GM10847 (cell line): Measurements from ENCODE around the gene SLC36A2.

ENCODE experiments used
- POLR2A ChIP-seq: IDR thresholded peaks from 2 replicates; pipeline ENCODE4 v1.6.1; 2011; ENCODE audit not compliant: insufficient read length; ENCODE audit errors: extremely low read depth

The SLC36A2 gene

DNA sequence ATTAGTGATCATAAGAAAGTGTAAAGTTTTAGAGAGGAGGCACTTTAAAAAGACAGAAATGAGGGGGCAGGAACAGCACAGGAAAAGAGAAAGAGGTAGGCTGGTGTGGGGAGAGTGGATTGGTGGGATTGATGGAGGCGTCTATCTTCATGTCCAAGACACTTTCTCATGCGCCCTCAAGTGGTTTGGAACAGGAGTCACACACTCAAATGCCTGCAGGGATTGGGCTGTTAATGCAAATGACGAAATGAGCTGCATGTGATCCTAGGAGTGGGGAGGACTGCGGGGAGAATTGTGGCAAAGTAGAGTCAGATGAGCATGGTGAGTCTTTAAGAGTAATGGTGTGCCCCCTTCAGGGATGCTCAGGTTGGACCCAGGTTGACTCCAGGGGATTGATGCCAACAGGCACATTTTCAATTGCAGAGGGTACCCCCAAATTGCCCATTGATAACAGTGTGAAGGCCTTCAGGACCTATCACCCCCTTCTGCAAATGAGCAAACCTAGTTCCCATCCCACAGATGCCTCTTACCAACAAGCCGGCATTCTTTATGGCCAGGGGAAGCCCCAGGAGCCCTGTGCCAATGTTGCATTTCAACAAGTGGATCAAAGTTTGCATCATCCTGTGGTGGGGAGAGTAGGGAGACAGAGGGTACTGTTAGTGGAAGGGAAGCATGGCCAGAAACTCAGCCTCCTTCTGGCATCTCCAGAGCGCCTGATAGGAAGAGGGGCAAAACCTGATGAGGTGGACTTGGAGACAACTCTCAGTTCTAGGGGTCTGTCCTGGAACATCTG is 49.1 kb downstream of the SLC36A2 start:
- TF ChIP-seq POLR2A, result no peak

DNA sequence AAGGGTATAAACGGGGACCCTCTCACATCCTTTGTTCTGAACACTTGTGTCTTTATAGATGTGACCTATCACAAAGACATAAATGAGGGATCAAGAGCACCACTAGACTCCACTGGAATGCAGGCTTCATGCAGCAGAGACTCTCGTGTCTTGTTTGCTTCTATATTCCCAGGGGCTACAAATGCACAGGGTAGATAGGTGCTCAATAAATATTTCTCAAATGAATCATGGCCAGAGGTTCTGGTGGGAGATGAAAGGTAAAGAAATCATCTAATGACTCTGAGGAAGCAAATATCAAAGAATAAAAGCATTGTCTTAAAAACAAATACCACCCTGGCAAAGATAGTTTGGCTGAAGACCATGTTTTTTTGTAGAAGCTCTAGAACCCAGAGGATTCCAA is 50.4 kb downstream of the SLC36A2 start:
- TF ChIP-seq POLR2A, result no peak

DNA sequence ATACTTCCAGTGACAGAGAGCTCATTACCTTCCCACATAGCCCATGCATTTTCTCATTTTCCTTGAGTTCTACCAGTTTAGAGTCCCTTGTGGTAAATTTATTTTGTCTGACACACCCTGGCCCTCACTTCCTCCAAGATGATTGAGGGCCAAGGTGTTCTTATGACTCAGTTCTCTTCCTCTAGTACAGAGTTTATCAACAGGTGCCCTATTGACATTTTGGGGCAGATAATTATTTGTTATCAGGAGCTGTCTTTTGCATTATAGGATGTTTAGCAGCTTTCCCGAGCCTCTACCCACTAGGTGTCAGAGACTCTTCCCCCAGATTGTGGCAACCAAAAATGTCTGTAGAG is 50.9 kb downstream of the SLC36A2 start:
- TF ChIP-seq POLR2A, result no peak

DNA sequence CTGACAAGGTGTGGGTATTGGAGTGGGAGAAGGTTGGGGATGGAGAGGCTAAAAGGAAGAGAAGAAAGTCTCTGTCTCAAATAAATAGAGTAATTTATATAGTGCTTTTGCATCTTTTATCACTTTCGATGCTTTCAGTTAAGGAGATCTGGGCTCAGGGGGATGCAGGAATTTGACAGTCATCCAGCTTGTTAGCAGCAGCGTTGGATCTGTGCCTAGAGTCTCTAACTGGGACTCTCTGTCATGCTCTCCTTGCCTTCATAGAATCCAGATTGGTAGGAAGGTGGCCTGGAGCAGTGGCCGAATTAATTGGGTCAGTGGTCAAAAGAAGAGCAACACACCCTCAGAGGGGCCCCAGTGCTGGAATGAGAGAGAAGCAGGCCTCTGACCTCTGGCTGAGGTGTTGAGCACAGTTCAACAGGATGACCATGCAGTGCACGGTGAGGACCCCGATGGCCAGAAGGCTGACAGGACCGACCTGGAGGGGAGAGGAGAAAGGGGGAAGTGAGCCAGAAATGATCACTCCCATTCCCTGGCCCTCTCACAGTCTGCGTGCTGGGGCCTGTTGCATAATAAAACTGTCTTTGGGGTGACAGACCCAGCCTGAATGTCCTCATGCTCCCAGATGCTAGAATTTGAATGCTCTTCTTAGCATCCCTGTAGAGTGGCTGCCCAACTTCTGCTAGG is 51.4 kb downstream of the SLC36A2 start:
- no peak for TF ChIP-seq POLR2A

DNA sequence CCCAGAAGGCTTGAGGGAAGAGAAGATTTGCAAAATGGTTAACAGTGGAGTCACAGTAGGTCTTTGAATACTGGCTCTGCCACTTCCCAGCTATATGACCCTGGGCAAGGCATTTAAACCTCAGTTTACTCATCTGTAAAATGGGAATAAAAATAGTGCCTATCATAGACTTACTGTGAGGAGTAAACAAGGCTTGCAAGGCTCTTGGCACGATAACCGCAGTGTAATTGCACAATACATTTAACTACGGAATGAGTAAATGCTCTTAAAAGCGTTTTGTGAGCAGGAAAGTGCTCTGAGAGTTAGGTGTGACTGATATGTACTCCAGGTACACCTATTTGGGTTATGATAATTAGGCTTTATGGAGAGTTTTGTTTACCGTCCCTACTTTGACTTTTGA is 52.2 kb downstream of the SLC36A2 start:
- TF ChIP-seq POLR2A, result no peak

DNA sequence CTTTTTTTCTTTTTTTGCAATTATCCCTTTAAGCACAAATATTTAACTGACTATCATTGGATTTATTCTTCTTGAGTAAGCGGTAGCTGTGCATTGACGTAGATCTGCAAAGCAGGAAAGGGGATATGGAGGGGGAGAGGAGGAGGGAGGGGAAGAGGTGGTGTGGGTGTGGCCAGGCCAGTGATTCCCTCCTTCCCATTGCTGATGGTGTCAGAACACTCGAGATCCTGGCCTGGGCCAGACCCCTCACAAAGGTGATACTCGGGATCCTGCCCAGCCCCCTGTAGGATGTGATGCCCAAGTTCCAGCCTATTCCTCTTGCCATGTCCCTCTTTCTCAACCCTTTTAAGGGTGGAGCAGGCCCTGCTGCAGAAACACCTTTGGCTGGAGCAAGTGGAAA is 53.7 kb downstream of the SLC36A2 start:
- no peak for TF ChIP-seq POLR2A

DNA sequence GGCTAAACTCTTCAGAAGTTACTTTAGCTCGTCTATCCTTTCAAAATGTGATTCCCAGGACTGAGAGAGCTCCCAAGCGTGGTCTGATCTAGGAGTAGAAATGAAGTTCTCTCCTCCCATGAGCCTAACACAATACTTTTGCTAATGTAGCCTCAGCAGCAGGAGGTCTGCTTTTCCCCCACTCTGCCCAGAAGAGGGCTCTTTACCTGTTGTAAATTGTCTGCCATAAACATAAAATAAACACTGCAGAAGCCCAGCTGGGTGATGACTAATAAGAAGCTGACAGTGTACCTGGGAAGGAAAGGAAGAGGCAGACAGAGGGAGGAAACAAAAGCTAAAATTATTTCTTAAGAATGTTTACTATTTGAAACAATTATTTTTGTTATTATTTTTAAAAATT is 59.2 kb downstream of the SLC36A2 start:
- TF ChIP-seq POLR2A, result no peak

DNA sequence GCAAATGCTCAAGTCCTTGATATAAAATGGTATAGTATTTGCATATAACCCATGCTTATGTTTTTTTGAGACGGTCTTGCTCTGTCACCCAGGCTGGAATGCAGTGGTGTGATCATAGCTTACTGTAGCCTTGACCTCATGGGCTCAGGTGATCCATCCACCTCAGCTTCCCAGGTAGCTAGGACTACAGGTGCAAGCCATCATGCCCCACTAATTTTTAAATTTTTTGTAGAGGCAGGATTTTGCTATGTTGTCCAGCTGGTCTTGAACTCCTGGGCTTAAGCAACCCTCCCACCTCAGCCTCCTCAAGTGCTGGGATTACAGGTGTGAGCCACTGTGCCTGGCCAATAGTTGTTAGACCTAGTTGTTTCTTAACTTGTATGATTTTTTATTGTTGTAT is 61.1 kb downstream of the SLC36A2 start:
- no peak for TF ChIP-seq POLR2A

DNA sequence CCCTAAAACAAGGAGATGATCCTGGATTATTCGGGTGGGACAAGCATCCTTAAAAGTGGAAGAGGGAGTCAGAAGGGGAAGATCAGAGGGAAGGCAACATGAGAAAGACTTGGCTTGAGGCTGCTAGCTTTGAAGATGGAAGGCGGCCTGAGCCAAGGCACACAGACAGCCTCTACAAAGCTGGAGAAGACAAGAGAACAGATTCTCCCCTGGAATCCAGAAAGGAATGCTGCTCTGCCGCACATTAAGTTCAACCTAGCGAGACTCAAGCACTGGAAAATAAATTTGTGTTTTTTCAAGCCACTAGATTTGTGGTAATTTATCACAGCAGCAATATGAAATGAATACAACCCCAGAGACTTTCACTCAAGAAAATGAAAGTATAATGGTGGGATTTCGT is 61.7 kb downstream of the SLC36A2 start:
- TF ChIP-seq POLR2A, result no peak

DNA sequence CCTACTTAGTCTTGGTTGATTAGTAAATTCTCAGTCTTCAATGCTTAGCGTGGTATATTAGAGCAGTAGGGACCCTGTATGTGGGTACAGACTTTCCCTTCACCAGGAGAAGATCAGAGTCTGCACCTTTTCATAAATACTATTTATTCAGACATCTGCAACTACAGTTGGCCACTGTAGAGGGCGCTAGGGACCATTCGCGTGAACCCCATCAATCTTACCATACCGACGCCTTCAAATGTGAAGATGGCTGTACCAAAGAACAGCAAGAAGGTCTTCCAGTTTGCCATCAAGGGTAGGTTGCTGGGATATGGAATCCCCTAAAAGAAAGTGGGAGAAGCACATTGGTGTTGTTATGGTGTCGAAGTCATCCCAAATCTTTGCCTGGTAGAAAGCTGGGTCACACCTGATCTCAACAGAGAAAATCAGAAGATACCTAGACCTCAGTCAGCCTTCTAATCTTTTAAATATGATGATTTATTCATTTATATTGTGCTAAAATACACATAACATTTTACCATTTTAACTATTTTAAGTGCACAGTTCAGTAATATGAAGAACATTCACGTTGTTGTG is 62.9 kb downstream of the SLC36A2 start:
- no peak for TF ChIP-seq POLR2A

DNA sequence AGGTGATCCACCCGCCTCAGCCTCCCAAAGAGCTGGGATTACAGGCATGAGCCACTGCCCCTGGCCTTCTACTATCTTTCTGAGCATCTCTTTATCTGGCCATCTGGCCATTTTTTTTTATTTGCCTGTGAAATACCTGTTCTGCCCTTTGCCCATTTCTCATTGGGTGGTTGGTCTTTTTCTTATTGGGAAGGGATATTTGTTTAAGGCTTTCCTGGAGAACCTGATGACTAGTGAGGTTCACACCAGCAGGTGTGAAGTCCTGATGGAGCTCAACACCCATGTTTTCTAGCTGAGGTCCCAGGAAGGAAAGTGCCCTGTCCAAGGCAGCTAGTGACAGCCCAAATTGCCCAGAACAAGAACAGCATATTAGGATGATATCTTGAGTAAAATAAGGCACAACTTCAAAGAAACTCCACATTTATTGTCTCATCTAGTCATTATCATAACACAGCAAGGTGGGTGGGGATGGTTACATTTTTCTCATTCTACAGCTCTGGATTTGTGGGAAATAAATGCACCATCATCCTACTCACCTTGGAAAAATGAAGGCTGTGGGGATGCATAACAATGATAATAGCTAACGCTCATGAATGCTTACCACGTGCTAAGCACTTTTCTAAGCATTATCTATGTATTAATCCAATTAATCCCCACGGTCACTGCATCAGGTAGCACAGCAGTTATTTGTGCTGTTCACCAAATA is 64.1 kb downstream of the SLC36A2 start:
- TF ChIP-seq POLR2A, result no peak

DNA sequence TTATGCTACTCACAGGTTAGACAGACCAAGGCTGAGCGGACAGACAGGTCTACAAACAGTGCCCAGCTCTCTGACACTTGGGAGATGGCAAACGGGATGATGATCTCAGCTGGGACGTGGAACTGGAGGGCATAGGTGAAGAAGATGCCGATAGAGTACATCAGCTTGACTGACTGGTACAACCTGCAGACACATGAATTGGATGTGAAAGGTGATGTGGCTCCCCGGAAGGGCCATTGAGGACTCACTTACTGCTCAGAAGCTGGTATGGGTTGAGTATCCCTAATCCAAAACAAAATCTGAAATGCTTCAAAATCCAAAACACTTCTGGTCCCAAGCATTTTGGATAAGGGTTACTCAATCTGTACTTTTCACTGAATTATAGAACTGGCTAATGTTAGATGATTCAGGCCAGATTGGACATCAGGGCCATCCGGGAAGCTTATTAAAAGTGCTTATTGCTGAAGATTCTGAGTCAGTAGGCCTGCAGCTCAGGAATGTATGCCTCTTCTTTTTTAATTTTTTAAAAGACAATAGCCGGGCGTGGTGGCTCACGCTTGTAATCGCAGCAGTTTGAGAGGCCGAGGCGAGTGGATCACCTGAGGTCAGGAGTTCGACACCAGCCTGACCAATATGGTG is 66.2 kb downstream of the SLC36A2 start:
- no peak for TF ChIP-seq POLR2A

DNA sequence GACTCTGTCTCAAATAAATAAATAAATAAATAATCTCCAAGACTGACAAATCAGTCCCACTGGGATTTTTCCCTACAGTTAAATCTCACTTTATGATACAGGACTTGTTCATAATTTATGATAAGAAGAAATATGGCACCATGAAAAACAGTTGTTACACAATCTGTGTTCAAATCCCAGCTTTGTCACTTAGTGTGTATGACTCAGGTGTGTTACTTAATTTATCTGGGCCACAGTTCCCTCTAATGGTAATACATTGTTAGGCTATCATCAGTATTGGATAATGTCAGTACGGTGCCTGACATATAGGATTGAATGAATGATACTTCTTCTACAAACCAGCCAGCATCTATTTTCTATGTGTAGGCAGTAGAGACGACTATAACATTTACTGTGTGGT is 66.9 kb downstream of the SLC36A2 start:
- TF ChIP-seq POLR2A, result no peak

DNA sequence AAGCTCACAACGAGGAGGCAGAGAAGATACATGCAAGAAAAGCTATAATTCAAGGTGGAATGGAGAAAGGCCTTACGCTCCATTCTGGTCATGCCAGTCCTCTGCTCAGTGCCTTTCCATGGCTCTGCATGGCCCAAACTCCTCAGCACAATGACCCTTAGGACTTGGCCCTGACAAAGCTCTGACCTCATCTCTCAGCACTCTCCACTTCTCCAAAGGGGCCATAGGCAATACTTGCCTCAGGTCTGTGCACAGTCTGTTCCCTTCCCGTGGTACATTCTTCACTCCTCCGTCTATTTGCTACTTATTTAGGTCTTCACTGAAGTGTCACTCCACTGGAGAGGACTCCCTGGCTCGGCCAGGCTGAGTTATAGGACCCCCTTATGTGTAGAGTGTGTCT is 68.5 kb downstream of the SLC36A2 start:
- TF ChIP-seq POLR2A, result no peak

DNA sequence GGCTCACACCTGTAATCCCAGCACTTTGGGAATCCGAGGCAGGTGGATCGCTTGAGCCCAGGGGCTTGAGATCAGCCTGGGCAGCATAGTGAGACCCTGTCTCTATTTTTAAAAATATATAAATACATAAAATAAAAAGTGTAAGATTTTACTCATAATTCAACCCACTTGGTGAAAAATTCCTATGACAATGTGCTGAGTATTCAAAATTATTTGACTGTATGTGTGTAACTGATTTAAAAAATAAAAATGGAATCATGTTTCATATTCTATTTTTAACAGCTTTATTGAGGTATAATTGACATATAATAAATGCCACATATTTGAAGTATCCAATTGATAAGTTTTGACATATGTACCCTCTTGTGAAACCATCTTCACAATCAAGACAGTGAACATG is 71.6 kb downstream of the SLC36A2 start:
- no peak for TF ChIP-seq POLR2A

DNA sequence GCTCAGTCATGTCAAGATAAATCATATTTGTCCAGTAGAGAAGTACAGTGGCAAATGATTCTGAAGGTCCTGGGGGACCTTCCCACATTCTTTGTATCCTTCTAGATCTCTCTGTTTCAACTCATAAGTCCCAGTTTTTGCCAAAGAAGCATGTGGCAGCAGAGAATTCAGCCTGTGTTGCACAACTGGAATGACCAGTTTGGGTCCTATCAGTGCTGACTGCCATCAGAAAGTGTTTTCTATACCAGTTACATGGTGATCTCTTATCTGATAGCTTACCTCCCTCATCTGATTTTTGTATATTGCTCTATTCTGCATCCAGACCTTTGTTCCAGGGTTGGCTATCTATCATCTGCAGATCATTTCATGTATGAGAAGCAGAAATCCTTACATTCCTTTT is 72.7 kb downstream of the SLC36A2 start:
- TF ChIP-seq POLR2A, result no peak

DNA sequence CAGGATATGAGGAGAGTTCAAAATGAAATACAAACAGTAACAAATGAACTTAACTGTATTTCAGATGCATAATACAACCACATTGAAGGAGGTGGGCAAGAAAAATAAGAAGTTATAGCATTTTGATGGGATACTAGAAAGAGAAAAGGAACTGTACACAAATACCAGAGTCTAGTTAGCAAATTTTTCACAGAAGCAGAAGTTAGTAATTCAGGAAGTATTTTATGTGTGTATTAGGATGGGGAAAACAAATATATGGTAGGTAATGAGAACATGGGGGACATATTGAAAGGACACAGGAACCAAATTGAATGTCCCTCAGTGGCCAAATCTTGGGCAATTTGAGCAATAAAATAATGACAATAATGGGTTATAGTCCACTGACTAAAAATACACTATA is 76.0 kb downstream of the SLC36A2 start:
- TF ChIP-seq POLR2A, result no peak
